Measurements from ENCODE around the gene CCR2.
"Not testable (repeated sequence)": the region's sequence is repeated elsewhere in the genome, so short reads cannot be mapped to it uniquely, and the experiment has no call there.

CCR2 gene

DNA sequence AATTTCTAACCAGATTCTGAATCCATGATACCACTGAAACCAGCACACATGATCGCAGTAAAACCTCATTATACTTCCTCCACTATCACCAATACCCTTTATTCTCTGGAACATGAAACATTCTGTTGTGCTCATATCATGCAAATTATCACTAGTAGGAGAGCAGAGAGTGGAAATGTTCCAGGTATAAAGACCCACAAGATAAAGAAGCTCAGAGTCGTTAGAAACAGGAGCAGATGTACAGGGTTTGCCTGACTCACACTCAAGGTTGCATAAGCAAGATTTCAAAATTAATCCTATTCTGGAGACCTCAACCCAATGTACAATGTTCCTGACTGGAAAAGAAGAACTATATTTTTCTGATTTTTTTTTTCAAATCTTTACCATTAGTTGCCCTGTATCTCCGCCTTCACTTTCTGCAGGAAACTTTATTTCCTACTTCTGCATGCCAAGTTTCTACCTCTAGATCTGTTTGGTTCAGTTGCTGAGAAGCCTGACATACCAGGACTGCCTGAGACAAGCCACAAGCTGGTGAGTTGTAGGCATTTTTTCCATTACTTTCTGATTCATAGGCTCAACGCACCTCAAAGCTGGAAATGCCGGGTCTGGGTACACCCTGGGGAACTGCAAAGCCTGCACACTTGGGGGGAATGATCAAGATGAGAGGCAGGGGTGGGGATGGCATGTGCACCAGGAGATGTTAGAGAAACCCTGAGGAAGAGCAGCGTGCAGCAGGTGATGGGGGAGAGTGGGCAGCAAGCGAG is at the start of gene CCR2:
CCR2 (plus strand) TSS at position 465 of the 764 bp plus-strand sequence. CDS start 3,417 bp downstream, outside the sequence.
- no peak for DNase-seq

- no peak for DNase-seq
Observed at GRCh38 chr3:46304739-46305138, 49.2 kb upstream of the CCR2 start.

DNA sequence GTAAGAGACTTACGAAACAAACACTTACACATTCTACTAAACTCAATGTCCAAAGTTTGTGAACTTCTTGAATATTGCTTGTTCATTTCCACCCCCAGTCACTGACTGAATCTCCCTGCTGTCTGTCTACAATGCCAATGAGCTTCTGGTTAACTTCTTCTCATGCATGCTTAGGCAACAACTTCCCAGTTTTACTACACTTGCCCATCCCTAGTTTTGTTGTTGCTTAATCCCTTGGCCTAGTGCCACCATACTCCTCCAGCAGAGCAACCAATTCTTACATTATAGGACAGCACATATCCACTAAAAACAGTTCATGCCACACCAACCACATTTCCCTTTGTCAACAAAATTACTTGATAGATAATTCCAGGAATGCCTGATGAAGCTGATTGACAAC is 40.9 kb upstream of the CCR2 start:
- DNase-seq = no peak

DNA sequence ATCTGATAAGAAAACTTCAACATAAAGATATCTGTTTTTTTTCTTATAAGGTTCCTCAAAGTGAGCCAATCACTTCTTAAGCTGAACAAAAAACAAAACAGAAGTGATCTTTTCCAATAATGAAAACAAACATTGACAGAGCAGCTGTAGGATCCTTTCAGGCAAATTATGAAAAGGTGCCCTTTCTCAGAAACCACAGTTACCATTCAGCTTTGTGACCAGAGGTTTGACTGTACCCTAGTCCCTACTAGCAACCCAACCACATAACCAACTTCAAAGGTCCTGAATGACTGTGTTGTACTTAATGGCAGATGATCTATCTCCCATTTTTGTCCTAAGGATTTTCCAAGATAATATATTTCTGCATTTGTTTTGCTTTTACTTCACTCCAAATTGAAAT is 39.4 kb upstream of the CCR2 start:
- no peak for DNase-seq

DNA sequence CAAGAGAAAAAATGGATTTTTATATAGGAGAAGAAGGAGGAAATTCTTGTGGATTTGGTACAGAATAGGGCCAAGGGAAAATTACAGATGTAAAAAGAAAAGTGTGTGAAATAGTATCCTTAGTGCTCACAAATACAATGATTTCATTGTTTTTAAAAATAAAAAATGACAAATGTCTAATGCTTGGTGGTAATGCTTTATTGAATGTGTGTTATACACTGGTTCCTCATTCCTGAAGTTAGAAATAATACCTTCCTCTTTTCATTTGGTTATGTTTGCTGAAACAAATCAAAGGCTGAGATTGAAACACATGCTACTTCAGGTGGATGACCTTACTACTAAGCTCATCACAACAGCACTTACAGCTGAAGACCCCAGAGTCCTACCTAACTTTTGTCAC is 37.7 kb upstream of the CCR2 start:
- DNase-seq = no peak

GRCh38 chr3:46318207-46318927 is 35.5 kb upstream of the CCR2 start:
- no peak for DNase-seq

GRCh38 chr3:46321461-46322104 is 32.3 kb upstream of the CCR2 start:
- no peak for DNase-seq

- DNase-seq = no peak
Observed at GRCh38 chr3:46324036-46324435, 29.9 kb upstream of the CCR2 start.

- no peak for DNase-seq
Observed at GRCh38 chr3:46325645-46326300, 28.1 kb upstream of the CCR2 start.

DNA sequence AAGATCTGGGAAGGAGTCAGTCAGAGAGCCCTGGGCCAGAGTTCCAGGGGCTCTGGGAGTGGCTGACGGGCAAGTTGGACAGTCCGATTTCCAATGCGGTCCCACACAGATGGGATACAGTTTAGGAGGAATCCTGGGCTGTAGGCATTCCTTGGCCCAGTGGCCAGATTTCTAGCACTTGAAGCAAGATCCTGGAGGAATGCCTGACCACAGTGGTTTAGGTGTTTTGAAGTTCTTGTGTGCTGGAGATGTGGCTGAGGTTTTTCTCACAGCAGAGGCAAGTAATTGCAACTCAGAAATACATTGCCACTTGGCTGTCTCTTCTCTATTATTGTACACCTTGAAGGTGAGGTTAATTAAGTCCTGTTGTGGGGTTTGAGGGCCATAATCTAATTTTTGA is 23.2 kb upstream of the CCR2 start:
- not testable (repeated sequence) for DNase-seq

DNA sequence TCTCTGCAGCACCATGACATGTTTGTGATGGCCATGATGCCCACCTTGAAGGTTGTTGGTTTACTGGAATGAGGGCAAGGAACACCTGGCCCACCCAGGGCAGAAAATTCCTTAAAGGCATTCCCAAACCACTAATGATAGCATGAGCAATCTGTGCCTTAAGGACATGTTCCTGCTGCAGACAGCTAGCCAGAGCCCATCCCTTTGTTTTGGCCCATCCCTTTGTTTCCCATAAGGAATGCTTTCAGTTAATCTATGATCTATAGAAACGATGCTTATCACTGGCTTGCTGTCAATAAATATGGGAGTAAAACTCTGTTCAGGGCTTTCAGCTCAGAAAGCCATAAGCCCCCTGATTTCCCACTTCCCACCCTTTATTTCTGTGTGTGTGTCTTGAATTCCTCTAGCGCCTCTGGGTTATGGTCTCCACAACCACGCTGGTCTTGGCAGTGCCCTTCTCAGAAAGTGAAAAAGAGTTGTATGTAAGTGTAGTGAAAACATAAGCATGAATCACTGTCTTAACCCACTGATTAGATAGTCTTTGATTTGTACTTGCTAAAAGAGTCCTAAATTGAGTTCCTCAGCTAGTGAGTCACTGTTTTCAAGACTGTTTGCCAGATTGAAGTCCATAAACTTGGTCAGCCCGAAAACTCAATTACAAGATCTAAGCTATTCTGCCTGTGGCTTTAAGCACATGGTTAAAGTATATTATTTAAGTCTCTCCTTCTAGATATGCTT is 19.0 kb upstream of the CCR2 start:
- no peak for DNase-seq

- DNase-seq = no peak
Observed at GRCh38 chr3:46335541-46335940, 18.4 kb upstream of the CCR2 start.

DNA sequence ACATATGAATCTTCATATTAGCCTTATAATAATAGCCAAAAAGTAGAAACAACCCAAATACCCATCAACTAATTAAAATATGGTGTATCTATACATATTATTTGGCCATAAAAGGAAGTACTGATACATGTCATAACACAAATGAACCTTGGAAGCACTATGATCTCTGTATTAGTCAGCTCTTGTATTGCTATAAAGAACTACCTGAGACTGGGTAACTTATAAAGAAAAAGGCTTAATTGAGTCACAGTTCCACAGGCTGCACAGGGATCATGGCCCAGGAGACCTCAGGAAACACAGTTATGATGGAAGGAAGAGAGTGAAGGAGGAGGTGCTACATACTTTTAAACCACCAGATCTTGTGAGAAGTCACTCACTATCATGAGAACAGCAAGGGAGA is 16.0 kb upstream of the CCR2 start:
- DNase-seq = no peak

GRCh38 chr3:46338840-46339239 is 15.1 kb upstream of the CCR2 start:
- DNase-seq = no peak

- no peak for DNase-seq
Observed at GRCh38 chr3:46344476-46344875, 9.4 kb upstream of the CCR2 start.

- DNase-seq = no peak
Observed at GRCh38 chr3:46348823-46349482, 5.0 kb upstream of the CCR2 start.

DNA sequence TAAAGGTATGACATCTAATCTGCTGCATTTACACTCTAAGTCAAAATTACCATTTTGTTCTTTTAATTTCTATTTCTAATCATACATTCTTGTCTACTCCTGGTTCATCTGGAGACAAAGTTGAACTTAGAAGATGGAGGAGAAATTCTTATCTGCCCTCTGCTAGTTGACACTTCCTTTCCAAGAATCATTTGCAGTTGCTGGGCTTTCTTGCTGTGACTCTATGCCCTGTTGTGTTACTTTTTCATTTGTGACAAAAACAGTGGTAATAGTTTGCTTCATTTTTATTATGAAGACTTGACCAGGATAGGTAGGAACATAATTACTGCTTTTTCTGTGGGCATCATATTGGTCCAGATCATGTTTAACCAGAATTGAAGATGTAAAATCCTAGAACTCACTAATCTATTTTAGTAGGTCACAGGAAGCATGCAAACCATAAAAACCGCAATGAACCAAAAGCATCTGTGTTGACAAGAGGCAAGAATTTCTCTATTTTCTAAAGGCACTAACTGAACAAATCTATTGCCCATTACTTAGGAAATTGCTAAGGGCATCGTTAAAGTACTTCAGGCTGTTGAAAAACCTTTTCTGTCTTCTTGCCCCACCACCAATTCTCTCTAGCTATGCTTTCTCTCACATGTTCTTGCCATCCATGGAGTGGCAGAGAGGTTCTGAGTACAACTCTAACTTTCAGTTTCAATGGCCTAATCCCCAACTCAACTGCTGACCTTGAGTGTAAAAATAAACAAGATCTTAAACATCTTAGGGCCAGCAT is 4.2 kb upstream of the CCR2 start:
- DNase-seq = no peak

DNA sequence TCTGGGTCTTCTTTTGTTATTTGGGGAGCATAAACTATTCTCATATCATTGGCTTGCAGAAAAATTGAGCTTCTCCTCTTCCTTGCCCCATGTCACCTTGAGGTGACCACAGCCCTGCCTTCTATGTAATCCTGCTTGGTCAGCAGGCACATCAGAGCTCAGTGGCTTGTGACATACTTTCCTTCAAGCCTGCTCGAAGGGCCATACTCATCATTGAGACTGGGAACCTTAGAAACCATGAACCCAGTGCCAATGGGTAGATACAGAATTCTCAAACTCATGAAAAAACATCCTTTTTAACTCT is 3.7 kb upstream of the CCR2 start:
- DNase-seq = no peak

DNA sequence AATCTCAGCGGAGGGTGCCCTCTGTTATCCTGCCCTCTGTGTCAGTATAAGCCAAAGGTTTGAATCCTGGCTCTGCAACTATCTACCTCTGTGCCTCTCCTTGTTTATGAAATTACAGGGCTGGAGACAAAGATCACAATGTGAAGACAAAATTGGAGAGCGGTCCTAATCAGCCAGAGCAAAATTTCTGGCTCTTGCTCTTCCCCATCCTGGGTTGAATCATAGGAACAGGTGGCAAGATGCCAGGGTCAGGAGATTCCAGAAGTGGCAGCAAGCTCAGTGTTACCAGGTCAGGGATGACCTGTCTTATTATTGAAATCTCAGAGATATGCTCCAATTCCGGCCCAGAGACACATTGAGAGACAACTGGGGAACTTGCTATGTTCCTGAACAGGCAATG is 2.3 kb upstream of the CCR2 start:
- no peak for DNase-seq

DNA sequence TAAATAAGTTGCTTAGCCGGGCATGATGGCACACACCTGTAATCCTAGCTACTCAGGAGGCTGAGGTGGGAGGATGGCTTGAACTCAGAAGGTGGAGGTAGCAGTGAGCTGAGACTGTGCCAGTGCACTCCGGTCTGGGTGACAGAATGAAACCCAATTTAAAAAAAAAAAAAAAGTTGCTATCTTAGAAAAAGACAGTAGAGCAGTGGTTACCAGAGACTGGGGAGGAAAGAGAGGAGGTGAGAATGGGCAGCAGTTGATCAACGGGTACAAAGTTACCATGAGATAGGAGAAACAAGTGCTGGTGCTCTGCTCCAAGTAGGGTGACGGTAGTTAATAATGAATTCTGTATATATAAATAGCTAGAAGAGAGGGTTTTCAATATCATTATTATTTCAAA is 821 bp upstream of the CCR2 start:
- DNase-seq = no peak

DNA sequence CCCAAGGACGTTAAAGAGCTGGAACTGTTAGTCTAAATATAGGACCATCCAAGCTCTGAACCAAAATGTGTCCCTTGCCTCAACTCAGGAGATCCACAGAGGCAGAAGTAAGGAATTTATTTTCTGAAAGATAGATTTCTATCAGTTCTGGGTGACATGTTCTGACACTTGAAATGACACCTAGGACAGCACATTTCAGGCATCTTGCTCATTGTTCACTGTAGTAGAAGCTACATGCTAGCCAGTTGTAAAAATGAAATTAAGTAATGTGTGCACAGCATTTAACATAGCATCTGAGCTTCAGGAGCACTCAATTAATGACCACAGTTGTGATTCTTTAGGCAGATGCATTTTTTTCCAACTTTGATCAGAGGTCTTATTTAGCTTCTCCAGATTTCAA is 567 bp downstream of the CCR2 start:
- DNase-seq = no peak

GRCh38 chr3:46354984-46355383 is 1.1 kb downstream of the CCR2 start:
- DNase-seq = no peak
